22Rv1 (cell line): ENCODE measurements around the gene SERAC1.

Experiments used
- H3K27ac ChIP-seq: fragments of 450-650 bp; 2 replicates; pipeline ENCODE4 v1.5.1; 2017
- ZFX ChIP-seq: fragments of 450-650 bp; IDR thresholded peaks from 2 replicates; pipeline ENCODE4 v1.6.1; 2017; ENCODE audit warnings: antibody characterized with exemption, borderline replicate concordance
- TF ChIP-seq, protein P1 (sequence below): fragments of 450-650 bp; IDR thresholded peaks from 2 replicates; pipeline ENCODE4 v1.5.1; 2017; ENCODE audit warnings: mild to moderate bottlenecking

The SERAC1 gene

DNA sequence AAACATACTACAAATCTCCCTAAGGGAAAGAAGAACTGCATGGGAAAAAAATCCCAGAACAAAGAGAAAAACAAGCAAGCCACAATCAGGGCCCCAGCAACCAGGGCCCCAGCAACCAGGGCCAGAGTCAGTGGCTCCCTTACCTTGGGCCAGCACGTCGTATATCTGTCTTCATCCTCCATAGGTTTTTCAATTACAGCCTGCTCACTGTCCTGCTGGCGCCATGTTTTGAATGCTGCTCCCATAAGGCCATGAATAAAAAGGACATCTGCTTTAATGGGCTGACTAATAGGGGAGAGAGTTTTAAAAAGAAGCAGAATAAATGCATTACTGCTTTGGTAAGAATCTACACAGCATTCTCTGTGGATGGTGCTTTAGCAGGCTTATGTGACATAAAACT is 49.2 kb downstream of the SERAC1 start:
- H3K27ac ChIP-seq = no peak overlapping the region
- no peak for TF ChIP-seq ZFX
- TF ChIP-seq, protein P1, sequence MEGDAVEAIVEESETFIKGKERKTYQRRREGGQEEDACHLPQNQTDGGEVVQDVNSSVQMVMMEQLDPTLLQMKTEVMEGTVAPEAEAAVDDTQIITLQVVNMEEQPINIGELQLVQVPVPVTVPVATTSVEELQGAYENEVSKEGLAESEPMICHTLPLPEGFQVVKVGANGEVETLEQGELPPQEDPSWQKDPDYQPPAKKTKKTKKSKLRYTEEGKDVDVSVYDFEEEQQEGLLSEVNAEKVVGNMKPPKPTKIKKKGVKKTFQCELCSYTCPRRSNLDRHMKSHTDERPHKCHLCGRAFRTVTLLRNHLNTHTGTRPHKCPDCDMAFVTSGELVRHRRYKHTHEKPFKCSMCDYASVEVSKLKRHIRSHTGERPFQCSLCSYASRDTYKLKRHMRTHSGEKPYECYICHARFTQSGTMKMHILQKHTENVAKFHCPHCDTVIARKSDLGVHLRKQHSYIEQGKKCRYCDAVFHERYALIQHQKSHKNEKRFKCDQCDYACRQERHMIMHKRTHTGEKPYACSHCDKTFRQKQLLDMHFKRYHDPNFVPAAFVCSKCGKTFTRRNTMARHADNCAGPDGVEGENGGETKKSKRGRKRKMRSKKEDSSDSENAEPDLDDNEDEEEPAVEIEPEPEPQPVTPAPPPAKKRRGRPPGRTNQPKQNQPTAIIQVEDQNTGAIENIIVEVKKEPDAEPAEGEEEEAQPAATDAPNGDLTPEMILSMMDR = no peak

- no peak overlapping the region for H3K27ac ChIP-seq
- TF ChIP-seq, protein P1 = no peak
- no peak for TF ChIP-seq ZFX
These were observed 52.6 kb downstream of the SERAC1 start for GRCh38 chr6:158115508-158115907.

GRCh38 chr6:158115102-158115501 is 53.0 kb downstream of the SERAC1 start:
- H3K27ac ChIP-seq = no peak overlapping the region
- no peak for TF ChIP-seq ZFX
- TF ChIP-seq, protein P1 = no peak

GRCh38 chr6:158113802-158114201 is 54.3 kb downstream of the SERAC1 start:
- TF ChIP-seq, protein P1 = no peak
- TF ChIP-seq ZFX = no peak
- no peak overlapping the region for H3K27ac ChIP-seq

DNA sequence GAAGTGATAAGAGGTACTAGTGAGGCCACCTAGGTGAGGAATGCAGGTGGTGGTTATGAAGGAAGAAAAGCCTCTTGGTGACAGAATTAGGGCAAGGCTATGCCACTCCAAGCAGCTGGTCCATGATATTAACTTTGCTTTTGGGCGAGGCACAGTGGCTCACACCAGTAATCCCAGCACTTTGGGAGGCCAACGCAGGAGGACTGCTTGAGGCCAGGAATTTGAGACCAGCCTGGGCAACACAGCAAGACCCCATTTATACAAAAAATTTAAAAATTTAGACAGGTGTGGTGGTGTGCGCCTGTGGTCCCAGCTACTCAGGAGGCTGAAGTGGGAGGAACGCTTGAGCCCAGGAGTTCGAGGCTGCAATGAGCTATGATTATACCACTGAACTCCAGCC is 56.1 kb downstream of the SERAC1 start:
- TF ChIP-seq ZFX = no peak
- TF ChIP-seq, protein P1 = no peak
- no peak overlapping the region for H3K27ac ChIP-seq

DNA sequence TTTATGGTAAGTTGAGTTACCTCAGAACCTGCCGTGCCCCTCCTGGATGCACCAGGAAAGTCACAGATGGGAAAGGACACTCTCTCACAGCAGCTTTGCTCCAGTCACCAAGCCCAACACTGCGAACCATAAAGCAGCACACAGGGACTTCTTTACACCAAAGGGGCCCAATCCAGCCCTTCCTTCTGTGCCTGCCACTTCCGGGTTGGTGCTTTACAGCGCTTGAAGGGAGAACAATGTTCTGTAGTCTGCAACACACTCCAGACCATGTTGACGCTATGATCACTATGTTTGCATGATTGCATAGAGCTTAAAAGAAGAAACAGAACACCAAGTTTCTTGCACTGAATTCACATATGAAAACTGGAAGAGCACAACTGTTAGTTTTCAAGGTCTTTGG is 57.1 kb downstream of the SERAC1 start:
- no peak overlapping the region for H3K27ac ChIP-seq
- no peak for TF ChIP-seq ZFX
- TF ChIP-seq, protein P1 = no peak

DNA sequence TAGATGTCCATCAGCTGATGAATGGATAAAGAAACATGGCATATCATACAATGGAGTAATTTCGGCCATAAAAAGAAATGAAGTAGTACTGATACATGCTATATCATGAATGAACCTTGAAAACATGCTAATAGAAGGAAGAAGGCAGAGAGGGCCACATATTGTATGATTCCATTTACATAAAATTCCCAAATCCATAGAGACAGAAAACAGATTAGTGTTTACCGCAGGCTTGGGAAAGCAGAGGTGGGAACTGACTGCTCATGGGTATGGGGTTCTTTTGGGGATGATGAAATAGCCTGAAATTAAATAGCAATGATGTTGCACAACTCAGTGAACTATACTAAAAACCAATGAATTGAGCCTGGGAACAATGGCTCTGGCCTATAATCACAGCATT is 58.3 kb downstream of the SERAC1 start:
- TF ChIP-seq, protein P1 = no peak
- no peak for TF ChIP-seq ZFX
- no peak overlapping the region for H3K27ac ChIP-seq
